Kidney (tissue), 14 donors: ENCODE results near the gene PPIG. TPM values are rescaled to one million over a fixed set of nuclear protein-coding genes. Genes with fewer than 3 reads are reported as not detected.

Source experiments
- DNase-seq, 5 donors: peaks; one replicate each; pipeline ENCODE4 v3.0.0-alpha.2; 2013 to 2020
- FAIRE-seq: peaks from 2 replicates; lab custom pipeline; 2012; peaks lifted over from hg19 to GRCh38; lab: Jason Lieb, UNC
- H3K27ac ChIP-seq, 2 donors: one replicate each; pipeline ENCODE4 v1.7.0; 2013; ENCODE audit warnings: low read depth in 2 of 2, low read length in 2 of 2, inconsistent platforms in 1 of 2
- H3K27me3 ChIP-seq: one replicate; pipeline ENCODE4 v1.7.1; 2013; ENCODE audit warnings: low read length, inconsistent platforms; ENCODE audit not compliant: control insufficient read depth, insufficient read depth
- H3K36me3 ChIP-seq, 3 donors: one replicate each; pipeline versions ENCODE4 v1.7.0 to v1.7.1; 2013; ENCODE audit warnings: low read length in 3 of 3, control low read depth in 1 of 3, inconsistent platforms in 1 of 3; ENCODE audit not compliant: insufficient read depth in 3 of 3, control insufficient read depth in 2 of 3
- H3K4me1 ChIP-seq, 3 donors: one replicate each; pipeline versions ENCODE4 v1.7.0 to v1.7.1; 2013; ENCODE audit warnings: low read length in 3 of 3, inconsistent platforms in 1 of 3, low read depth in 1 of 3; ENCODE audit not compliant: control insufficient read depth in 2 of 3, insufficient read depth in 2 of 3
- H3K4me3 ChIP-seq, 3 donors: one replicate each; pipeline versions ENCODE4 v1.7.0 to v1.8.1; 2013; ENCODE audit warnings: low read length in 3 of 3, control low read depth in 1 of 3, inconsistent platforms in 1 of 3
- H3K9ac ChIP-seq, 3 donors: one replicate each; pipeline versions ENCODE4 v1.7.0 to v1.7.1; 2013; ENCODE audit warnings: low read length in 3 of 3, control low read depth in 1 of 3, inconsistent platforms in 1 of 3
- H3K9me3 ChIP-seq, 3 donors: one replicate each; pipeline versions ENCODE4 v1.7.0 to v1.7.1; 2013; ENCODE audit warnings: low read length in 3 of 3, control low read depth in 1 of 3, inconsistent platforms in 1 of 3; ENCODE audit not compliant: control insufficient read depth in 2 of 3, insufficient read depth in 1 of 3
- CTCF ChIP-seq: IDR thresholded peaks from 3 replicates; pipeline ENCODE4 v1.5.1; 2012; ENCODE audit warnings: mild to moderate bottlenecking, moderate library complexity, borderline replicate concordance; ENCODE audit not compliant: insufficient read depth; ENCODE audit errors: extremely low read depth
- intact Hi-C: fragments of 100-400 bp; cut with DNase I; formaldehyde crosslinking; loops from one replicate; pipeline ENCODE4 v1.11.1; 2022
- polyA plus RNA-seq: library from polyadenylated mRNA; stranded (reverse); fragments of 350-450 nt; fragmentation: Illumina TruSeq; extraction: RNeasy Lipid Tissue Mini Kit (QIAGEN cat#74804); gene quantifications from one replicate; pipeline ENCODE4 v1.2.3, GENCODE V29; 2014; ENCODE audit warnings: low read depth, low replicate concordance; ENCODE audit not compliant: insufficient read depth
- total RNA-seq: library from RNA; stranded (reverse); fragmentation: NEBNext Ultra II Directional; extraction: Animal tissue kit (Norgen Biotek cat#: 25700); gene quantifications from one replicate; pipeline ENCODE4 v1.2.1, GENCODE V29; 2021
- donor health status: control.
- donor health status: control.
- donor health status: control.
- donor health status: control.
- donor health status: control.
- donor health status: DM: yes; HTN: yes; CAD: no.
- donor health status: Normal renal cell carcinoma (clear cell type).

PPIG gene
- total and polyA plus RNA-seq, 2 donors from 2014 or later: 22.8 to 52.7 TPM

GRCh38 chr2:169647496-169647895 lies 63.3 kb downstream of the PPIG start:
- Histone ChIP-seq H3K4me3 (no peak overlapping the region), H3K36me3 (no peaks in the 10 kb centered on the region), H3K27me3 (no peaks in the 10 kb centered on the region), H3K4me1 (no peaks in the 10 kb centered on the region), H3K27ac (no peak overlapping the region), H3K9ac (no peak overlapping the region), H3K9me3 (no peaks in the 10 kb centered on the region)
- no peak for TF ChIP-seq CTCF
- no peak for FAIRE-seq
- intact Hi-C loops: no loop called here
- no peak for DNase-seq

- no peaks in the 10 kb centered on the region for H3K4me1 ChIP-seq
- H3K27ac ChIP-seq: no peak overlapping the region
- no peaks in the 10 kb centered on the region for H3K27me3 ChIP-seq
- DNase-seq: no peak
- no peak overlapping the region for H3K4me3 ChIP-seq
- intact Hi-C loops: no loop called here
- TF ChIP-seq CTCF: no peak
- no peak for FAIRE-seq
- H3K36me3 ChIP-seq: no peaks in the 10 kb centered on the region
- H3K9me3 ChIP-seq: no peaks in the 10 kb centered on the region
- no peak overlapping the region for H3K9ac ChIP-seq
Observed at GRCh38 chr2:169649278-169649677, 65.1 kb downstream of the PPIG start.

GRCh38 chr2:169653636-169654035 lies 69.5 kb downstream of the PPIG start:
- Histone ChIP-seq H3K36me3 (no peaks in the 10 kb centered on the region), H3K4me3 (no peak overlapping the region), H3K4me1 (no peaks in the 10 kb centered on the region), H3K9ac (no peak overlapping the region), H3K27me3 (no peaks in the 10 kb centered on the region), H3K9me3 (no peaks in the 10 kb centered on the region), H3K27ac (no peak overlapping the region)
- no peak for DNase-seq
- FAIRE-seq: no peak
- intact Hi-C loops: no loop called here
- no peak for TF ChIP-seq CTCF

- H3K27ac ChIP-seq: no peak overlapping the region
- FAIRE-seq: no peak
- H3K9ac ChIP-seq: no peak overlapping the region
- no peak for DNase-seq
- no peaks in the 10 kb centered on the region for H3K4me1 ChIP-seq
- H3K9me3 ChIP-seq: no peaks in the 10 kb centered on the region
- H3K27me3 ChIP-seq: no peaks in the 10 kb centered on the region
- H3K36me3 ChIP-seq: no peaks in the 10 kb centered on the region
- no peak for TF ChIP-seq CTCF
- H3K4me3 ChIP-seq: no peak overlapping the region
- intact Hi-C loops: no loop called here
Observed at GRCh38 chr2:169656164-169656563, 72.0 kb downstream of the PPIG start.
